Subcutaneous adipose tissue (tissue), 4 donors: Measurements from ENCODE around the gene COTL1. TPM values are rescaled to one million over a fixed set of nuclear protein-coding genes. Genes with fewer than 3 reads are reported as not detected.

Source experiments
- CTCF ChIP-seq: fragments of 450-650 bp; IDR thresholded peaks from one replicate; pipeline ENCODE4 v1.5.1; 2016; ENCODE audit warnings: low read depth, mild to moderate bottlenecking, control low read depth, antibody characterized with exemption, moderate library complexity
- total RNA-seq, 4 donors: library from RNA; depleted of rRNA; stranded (reverse); fragments of >200 nt; gene quantifications; one replicate each; pipeline ENCODE4 v1.1.0, GENCODE V29; 2016

Gene COTL1
- total RNA-seq, 4 donors from 2014 or later, result 27.5 to 114 (median 59.7) TPM

DNA sequence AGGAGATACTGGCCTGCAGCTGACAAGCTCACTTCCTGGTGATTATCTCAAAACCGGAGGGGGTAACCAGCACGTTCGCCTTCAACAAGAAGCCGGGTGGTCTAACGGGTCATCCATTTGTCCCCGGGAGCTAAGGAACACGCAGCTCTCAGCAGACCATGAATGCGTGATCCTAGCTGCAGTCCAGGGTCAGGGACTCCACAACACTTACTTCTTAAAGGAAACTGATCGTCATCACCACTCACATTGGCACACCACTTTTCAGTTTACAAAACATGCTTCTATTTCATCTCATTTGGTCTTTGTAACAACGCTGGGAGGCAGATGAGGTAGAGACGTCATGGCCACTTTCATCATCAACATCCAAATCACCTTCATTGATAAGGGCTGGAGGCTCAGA is 25.2 kb downstream of the COTL1 start:
- TF ChIP-seq CTCF, result no peak

GRCh38 chr16:84589975-84590719 is 27.7 kb downstream of the COTL1 start:
- TF ChIP-seq CTCF, result no peak

DNA sequence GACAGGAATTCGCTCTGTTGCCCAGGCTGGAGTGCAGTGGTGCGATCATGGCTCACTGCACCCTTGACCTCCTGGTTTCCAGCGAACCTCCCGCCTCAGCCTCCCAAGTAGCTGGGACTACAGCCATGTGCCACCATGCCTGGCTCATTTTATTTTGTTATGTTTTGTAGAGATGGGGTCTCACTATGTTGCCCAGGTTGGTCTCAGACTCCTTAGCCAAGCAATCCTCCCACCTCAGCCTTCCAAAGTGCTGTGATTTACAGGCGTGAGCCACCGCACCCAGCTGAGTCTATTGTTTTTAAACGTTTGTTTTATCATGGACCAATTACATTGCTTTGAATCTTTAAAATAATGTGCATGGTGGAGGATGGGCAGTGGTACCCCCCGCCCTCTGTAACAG is 28.9 kb downstream of the COTL1 start:
- TF ChIP-seq CTCF, result no peak

DNA sequence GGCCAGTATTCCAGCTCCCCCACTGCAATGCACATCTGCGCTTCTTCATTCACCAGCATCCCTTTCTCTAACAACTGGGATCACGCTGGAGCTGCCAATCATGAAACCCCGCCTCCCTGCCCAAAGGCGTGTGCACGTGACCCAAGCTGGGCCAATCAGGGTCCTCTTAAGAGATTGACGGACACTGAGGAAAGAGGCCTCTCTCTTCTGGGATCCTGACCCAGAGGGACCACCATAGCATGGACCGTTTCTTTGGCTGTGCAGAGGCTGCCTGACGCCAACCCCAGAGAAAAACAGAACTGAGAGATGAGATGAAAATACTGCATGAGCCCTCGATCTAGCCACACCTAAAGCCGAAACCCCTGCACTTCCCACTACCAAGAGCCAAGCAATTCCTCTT is 32.0 kb downstream of the COTL1 start:
- TF ChIP-seq CTCF, result no peak

- TF ChIP-seq CTCF, result no peak
These were observed 32.4 kb downstream of the COTL1 start for GRCh38 chr16:84585467-84585866.

- TF ChIP-seq CTCF, result no peak
These were observed 33.2 kb downstream of the COTL1 start for GRCh38 chr16:84584678-84585077.

- no peak for TF ChIP-seq CTCF
These were observed 33.9 kb downstream of the COTL1 start for GRCh38 chr16:84583995-84584394.
